Embryonic facial prominence (tissue), 1 donor: ENCODE data around the gene ARMC9.

Experiments used
- DNase-seq: peaks from one replicate; pipeline ENCODE4 v3.0.0-alpha.2; 2016; ENCODE audit errors: extremely low spot score

The ARMC9 gene

DNA sequence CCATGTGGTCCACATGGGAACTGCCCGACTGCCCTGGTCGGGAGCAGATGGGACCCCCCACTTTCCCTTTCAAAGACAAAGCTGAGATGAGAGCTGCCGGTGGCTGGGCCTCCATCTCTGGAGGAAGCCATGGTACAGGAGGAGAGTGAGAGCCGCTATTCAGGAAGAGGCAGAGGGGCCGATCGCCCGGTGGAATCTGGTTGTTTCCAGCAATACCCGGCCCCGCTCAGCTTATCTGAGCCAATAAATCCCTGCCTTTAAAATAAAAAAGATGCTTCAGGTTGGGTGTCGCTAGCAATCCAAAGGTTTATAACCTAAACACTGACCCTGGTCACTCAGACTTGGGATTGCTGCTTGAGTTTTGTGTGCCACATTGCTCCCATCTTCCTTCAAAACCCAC is 181.9 kb downstream of the ARMC9 start:
- DNase-seq = no peak

DNA sequence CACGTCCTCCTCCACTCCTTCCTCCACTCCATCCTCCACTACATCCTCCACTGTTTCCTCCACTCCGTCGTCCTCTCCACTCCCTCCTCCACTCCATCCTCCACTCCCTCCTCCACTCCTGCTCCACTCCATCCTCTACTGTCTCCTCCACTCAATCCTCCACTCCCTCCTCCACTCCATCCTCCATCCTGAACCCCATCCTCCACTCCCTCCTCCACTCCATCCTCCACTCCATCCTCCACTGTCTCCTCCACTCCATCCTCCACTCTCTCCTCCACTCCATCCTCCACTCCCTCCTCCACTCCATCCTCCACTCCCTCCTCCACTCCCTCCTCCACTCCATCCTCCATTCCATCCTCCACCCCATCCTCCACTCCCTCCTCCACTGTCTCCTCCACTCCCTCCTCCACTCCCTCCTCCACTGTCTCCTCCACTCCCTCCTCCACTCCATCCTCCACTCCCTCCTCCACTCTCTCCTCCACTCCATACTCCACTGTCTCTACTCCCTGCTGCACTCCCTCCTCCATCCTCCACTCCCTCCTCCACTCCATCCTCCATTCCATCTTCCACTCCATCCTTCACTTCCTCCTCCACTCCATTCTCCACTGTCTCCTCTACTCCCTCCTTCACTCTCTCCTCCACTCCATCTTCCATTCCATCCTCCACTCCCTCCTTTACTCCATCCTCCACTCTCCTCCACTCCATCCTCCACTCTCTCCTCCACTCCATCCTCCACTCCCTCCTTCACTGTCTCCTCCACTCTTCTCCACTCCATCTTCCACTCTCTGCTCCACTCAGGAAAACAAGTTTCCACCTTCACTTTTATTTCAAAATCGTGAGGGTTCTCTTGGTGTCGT is 182.8 kb downstream of the ARMC9 start:
- DNase-seq = no peak

GRCh38 chr2:231382116-231382515 is 183.7 kb downstream of the ARMC9 start:
- DNase-seq = no peak

DNA sequence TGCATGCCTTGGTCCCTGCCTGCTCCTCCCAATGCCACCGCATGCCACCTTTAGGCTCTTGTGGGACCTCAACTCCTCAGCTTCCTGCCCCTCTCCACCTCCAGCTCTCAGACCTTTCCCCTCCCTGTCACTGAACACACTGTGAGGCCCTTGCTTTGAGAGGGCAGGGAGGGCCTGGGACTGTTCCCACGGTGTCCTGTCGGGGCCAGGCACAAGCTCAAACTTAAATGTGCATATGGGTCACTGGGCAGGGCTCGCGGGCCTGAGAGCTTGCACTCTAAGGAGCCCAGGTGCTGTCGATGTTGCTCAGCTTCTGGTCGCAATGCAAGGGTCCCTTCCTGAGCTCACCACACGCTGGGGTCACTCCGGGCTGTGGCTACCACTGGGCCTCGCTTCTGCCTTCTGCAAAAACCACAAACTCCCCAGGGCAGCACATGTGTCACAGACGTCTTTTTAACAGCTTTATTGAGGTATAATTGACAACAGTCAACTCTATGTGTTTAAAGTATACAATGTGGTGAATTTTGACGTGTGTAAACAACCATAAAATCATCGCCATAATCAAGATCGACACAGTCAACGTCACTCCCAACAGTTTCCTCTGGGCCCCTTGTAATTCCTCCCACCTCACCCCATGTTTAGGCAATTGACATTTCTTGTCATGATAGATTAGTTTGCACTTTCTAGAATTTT is 185.1 kb downstream of the ARMC9 start:
- no peak for DNase-seq

GRCh38 chr2:231384109-231384435 is 185.6 kb downstream of the ARMC9 start:
- DNase-seq = no peak

GRCh38 chr2:231384970-231385369 is 186.5 kb downstream of the ARMC9 start:
- DNase-seq = no peak

DNA sequence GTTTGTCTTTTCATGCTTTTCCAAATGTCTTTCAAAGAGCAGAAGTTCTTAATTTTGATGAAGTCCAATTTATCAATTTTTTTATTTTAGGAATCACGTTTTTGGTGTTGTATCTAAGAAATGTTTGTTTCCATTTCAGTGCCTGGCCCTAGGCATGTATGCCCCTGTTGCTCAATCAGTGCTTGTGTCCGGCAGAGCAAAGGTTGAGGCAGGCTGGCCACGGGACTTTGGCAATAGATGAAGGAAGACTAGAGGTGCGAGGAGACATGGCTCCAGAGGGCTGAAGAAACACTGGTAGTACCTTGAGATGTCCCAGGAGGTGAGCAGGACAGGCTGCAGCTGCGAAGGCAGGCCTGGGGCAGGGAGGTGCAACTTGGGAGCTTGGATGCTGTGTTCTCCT is 187.0 kb downstream of the ARMC9 start:
- no peak for DNase-seq

GRCh38 chr2:231386446-231386845 is 188.0 kb downstream of the ARMC9 start:
- DNase-seq = no peak

- no peak for DNase-seq
Measured at GRCh38 chr2:231387904-231388724, 189.7 kb downstream of the ARMC9 start.

DNA sequence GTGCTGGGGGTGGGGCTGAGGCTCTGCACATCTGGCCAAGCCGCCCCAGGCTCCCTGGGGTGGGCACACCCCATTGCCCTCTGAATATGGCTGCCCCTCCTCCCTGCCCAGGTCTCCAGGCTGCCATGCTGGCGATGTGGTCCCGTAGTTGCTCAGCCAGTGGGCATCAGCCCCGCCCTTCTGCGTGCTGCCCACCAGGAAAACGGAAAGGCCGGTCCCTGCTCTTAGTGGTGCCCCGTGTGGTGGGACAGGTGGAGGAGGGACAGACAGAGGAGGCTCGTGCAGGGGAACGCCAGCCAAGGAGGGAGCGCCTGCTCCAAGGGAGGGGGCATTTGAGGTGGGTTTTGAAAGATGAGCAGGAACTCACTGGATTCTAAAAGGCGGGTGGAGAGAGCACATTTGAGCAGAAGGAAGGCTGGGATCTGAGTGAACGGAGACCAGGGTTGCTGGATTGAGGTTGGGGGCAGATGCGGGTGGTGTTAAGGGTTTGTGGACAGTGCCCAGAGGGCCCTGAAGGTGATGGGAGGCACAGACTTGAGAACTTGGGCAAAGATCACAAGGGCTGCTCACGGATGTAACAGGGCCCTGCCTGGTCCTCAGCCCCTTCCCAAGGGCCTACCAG is 190.4 kb downstream of the ARMC9 start:
- no peak for DNase-seq

- DNase-seq = no peak
Measured at GRCh38 chr2:231390667-231391066, 192.2 kb downstream of the ARMC9 start.

DNA sequence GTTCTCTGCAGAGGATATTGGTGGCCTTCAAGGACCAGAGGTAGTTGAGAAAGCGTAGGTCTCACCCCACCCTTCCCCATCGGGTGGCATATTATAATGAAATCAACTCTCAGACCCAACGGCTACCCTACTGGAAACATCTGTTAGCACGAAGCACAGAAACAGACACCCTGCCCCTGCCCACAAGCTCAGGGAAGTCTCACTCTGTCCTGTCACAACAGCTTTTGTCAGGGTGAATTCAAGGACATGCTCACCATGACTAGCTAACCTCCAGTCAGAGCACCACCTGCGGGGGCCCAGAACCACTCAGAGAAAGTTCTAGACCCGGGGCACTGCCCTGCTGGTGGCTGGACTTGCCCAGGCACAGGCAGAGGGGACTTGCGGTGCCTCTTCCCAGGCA is 193.6 kb downstream of the ARMC9 start:
- DNase-seq = no peak

DNA sequence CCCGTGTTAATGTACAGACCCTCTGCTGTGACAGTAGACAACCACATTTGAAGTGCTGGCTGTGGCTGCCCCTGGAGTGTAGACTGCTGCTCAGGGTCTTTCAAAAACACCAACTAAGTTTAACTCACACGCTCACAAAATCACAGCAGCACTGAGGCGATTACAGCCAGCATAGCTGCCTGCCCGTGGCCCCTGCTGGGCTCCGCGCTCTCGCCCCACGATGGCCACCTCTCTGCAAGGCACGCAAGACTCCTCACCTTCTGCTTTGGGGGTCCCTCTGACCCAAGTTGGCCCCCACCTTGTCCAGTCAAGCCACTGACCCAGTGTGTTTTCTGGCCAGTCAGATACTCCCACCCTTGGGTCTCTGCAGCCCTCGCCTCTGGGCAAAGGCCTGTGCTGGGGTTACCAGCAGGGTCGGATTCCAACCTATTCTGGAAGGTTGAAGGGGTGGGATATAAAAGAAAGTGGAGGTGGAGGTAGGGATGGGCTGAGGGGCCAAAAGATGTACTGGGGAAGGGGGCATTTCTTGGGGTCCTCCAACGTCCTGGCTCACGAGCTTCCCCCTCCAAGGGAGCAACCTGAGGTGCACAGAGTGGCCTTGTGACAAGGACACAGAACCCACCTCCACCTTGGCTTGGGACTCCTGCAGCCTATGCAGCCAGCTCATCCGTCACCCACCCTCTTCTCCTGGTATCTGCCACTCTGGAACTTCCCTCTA is 194.2 kb downstream of the ARMC9 start:
- DNase-seq = no peak

GRCh38 chr2:231393149-231394131 is 195.0 kb downstream of the ARMC9 start:
- no peak for DNase-seq

DNA sequence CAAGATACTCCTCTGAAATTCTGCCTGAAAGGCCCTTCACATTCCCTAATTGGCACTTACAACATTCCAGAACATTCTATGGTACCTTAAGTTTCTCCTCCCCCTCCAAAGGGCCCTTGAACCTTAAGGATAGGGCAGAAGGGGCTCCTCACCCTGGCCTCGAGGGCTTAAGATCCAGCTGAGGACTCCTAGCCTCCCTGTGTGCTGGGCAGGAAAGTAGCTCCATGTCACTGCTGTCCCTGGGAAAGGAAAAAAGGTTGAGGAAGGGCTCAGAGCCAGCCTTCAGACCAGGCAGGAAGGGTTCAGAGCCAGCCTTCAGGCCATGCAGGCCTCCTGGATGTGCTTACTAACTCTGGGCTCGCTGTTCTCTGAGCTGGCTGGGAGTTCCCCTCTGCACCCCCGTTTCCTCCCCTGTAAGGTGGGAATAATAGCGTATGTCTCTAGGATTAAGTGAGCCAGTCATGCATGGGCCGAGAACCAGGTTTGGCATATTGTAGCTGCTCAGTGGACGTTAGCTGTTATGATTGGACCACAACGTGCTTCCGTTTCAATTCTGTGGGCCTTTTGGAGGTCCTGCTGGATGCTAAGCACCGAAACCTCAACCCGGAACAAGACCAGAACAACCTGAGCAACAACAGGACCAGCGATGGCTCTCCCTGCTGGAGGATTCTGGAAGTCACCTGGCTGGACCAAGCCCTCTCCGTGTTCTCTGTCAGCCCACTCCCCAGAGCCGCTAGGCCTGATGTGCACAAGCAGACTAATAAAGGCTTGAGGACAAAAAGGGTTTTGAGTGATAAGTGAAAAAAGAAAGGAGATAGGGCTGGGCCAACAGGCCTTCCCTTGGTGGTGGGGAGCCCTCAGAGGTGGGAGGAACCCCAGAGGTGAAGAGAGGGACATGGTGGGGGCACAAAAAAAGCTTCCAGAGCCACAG is 196.0 kb downstream of the ARMC9 start:
- DNase-seq = no peak

DNA sequence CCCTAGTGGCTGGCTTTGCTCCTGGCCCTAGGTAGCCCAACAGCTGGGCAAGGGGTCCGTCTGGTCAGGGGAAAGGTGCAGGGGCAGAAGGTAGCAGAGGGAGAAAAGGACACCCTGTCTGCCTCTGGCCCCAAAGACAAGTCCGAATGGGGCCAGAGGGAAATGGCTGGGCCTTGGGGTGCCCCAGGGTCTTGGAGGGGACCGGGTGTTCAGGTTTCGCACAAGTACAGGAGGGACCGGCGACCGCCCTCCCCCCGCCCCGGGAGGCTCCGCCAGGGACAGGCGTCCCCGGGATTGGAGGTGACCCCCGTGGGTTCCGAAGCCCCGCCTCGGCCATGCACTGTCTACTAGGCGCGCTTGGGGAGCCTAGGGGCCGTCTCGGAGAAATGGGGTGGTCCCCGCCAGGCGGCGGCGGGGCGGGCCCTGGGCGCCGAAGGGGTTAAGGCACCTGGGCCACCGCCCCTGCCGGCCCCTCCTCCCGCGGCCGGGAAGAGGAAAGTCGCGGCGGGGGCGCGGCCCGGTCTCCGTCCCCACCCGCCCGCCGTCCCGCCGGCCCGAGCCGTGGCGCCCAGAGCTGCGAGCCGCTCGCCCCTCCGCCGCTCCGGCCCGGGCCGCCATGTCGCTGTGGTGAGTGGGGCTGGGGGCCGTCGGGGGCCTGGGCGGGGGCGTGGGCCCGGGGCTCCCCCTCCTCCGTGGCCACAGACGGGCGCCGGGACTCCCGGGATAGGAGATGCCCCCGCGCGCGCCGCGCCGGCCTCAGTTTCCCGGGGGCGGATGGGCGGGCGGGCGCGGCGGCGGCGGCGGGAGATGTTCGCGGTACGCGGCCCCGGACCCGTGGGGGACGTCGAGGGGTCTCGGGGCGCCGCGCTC is 197.0 kb downstream of the ARMC9 start, which contains the start of gene B3GNT7:
Gene B3GNT7 (plus strand): TSS at position 523 of the 870 bp plus-strand sequence. CDS start 94 bp downstream, at position 617.
- DNase-seq = no peak

DNA sequence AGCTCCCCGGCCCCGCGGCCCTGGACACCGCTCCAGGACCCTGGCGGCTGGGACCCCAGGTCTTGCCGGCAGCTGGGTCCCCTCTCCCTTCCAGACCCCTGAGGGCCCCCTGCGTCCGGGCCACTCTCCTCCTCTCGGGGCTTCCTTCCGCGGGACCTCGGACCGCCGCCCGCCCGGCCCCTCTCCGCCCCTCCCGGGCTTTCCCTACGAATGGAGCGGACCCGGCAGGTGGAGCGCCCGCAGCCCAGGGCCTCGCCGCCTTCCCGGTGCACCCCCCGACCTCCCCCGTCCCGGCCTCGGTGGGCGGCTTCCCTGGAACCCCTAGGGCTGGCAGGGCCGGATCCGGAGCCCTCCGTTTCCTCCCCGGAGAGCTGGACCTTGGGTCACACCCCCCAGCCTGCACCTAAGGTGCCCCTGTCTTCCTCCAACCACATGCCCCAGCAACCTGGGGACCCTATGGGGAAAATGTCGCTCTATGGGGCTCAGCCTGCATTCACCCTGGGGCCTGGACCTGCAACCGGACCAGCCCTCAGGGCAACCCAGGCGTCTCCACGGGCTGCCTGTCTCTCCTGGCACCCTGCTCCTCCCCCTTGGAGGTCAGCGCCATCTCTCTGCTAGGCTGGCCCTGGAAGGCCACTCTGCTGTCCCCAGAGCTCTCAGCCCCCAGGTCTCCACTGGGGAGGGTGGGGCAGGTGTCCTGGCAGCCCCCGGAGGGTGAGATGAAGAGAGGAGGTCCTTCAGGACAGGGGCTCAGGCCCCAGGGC is 197.8 kb downstream of the ARMC9 start:
- DNase-seq = no peak
